Stomach (tissue), 4 donors: ENCODE results near the gene TBC1D8.

Experiments used
- EP300 ChIP-seq: sonication (generic); formaldehyde crosslinking; IDR thresholded peaks from one replicate; pipeline ENCODE4 v1.6.1; 2017; ENCODE audit warnings: antibody characterized with exemption
- POLR2A ChIP-seq, 4 donors: fragments of 450-650 bp; IDR thresholded peaks; one replicate each; pipeline ENCODE4 v1.6.1; 2016; ENCODE audit warnings: antibody characterized with exemption in 4 of 4, control low read depth in 2 of 4, mild to moderate bottlenecking in 1 of 4, moderate library complexity in 1 of 4
- POLR2AphosphoS5 ChIP-seq, 3 donors: sonication (generic); formaldehyde crosslinking; IDR thresholded peaks; one replicate each; pipeline ENCODE4 v1.6.1; 2016; ENCODE audit warnings: antibody characterized with exemption in 3 of 3
- TF ChIP-seq, protein P1 (sequence below), 7 experiments: fragments of 450-650 bp in 4 of 7; fragments of 200-600 bp in 3 of 7; sonication (generic) in 3 of 7; IDR thresholded peaks; one replicate each; pipeline ENCODE4 v1.5.1; 2016 to 2019; ENCODE audit warnings: antibody characterized with exemption in 7 of 7, control low read depth in 2 of 7, mild to moderate bottlenecking in 1 of 7

DNA sequence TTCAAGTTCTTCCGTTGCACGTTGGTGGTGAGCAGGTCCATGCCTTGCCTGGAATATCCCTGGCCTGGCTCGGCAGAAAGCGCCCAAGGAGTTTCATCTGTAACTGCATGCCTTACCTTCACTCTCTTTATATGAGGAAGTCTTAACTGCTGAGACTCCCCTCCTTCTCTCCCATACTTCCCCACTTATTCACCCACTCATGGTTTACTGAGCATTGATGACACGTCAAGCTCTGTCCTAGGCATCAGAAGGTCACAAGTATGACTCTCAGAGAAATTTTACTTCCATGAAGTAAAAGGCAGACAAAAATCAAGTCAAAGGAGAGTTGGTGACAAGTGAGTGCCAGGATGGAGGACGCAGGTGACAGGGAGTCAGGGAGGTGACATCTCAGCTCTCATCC, 68.2 kb downstream of the TBC1D8 start:
- TF ChIP-seq, protein P1, sequence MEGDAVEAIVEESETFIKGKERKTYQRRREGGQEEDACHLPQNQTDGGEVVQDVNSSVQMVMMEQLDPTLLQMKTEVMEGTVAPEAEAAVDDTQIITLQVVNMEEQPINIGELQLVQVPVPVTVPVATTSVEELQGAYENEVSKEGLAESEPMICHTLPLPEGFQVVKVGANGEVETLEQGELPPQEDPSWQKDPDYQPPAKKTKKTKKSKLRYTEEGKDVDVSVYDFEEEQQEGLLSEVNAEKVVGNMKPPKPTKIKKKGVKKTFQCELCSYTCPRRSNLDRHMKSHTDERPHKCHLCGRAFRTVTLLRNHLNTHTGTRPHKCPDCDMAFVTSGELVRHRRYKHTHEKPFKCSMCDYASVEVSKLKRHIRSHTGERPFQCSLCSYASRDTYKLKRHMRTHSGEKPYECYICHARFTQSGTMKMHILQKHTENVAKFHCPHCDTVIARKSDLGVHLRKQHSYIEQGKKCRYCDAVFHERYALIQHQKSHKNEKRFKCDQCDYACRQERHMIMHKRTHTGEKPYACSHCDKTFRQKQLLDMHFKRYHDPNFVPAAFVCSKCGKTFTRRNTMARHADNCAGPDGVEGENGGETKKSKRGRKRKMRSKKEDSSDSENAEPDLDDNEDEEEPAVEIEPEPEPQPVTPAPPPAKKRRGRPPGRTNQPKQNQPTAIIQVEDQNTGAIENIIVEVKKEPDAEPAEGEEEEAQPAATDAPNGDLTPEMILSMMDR (IDR thresholded peaks at IDR 0.05): no peak
- TF ChIP-seq EP300 (no peak), POLR2AphosphoS5 (IDR thresholded peaks at IDR 0.05) (no peak), POLR2A (IDR thresholded peaks at IDR 0.05) (no peak)
